ENCODE results near the gene PHF2.

The PHF2 gene

GRCh38 chr9:93587651-93588347 lies 11.4 kb downstream of the PHF2 start:
- no peak for DNase-seq

GRCh38 chr9:93588641-93589609 lies 12.5 kb downstream of the PHF2 start:
- no peak for DNase-seq

GRCh38 chr9:93589688-93590087 lies 13.3 kb downstream of the PHF2 start:
- no peak for DNase-seq

- no peak for DNase-seq
These were observed 14.3 kb downstream of the PHF2 start for GRCh38 chr9:93590609-93591234.

GRCh38 chr9:93591301-93592007 lies 15.1 kb downstream of the PHF2 start:
- DNase-seq, result no peak

- no peak for DNase-seq
These were observed 15.7 kb downstream of the PHF2 start for GRCh38 chr9:93592008-93592642.

- no peak for DNase-seq
These were observed 16.2 kb downstream of the PHF2 start for GRCh38 chr9:93592643-93593021.

GRCh38 chr9:93593144-93593658 lies 16.8 kb downstream of the PHF2 start:
- no peak for DNase-seq

GRCh38 chr9:93594041-93594756 lies 17.8 kb downstream of the PHF2 start:
- DNase-seq, result no peak

GRCh38 chr9:93595461-93595860 lies 19.1 kb downstream of the PHF2 start:
- DNase-seq, result no peak

GRCh38 chr9:93595861-93596365 lies 19.5 kb downstream of the PHF2 start:
- DNase-seq, result no peak

- no peak for DNase-seq
These were observed 20.0 kb downstream of the PHF2 start for GRCh38 chr9:93596399-93596798.

GRCh38 chr9:93597142-93597706 lies 20.8 kb downstream of the PHF2 start:
- DNase-seq, result no peak

- DNase-seq, result no peak
These were observed 21.7 kb downstream of the PHF2 start for GRCh38 chr9:93597871-93598646.

GRCh38 chr9:93598647-93599241 lies 22.4 kb downstream of the PHF2 start:
- no peak for DNase-seq

- no peak for DNase-seq
These were observed 23.4 kb downstream of the PHF2 start for GRCh38 chr9:93599571-93600403.

GRCh38 chr9:93600504-93600903 lies 24.1 kb downstream of the PHF2 start:
- no peak for DNase-seq

GRCh38 chr9:93601063-93601462 lies 24.7 kb downstream of the PHF2 start:
- DNase-seq, result no peak

GRCh38 chr9:93601666-93602065 lies 25.3 kb downstream of the PHF2 start:
- no peak for DNase-seq
